ENCODE results near the gene LARP4.

DNA sequence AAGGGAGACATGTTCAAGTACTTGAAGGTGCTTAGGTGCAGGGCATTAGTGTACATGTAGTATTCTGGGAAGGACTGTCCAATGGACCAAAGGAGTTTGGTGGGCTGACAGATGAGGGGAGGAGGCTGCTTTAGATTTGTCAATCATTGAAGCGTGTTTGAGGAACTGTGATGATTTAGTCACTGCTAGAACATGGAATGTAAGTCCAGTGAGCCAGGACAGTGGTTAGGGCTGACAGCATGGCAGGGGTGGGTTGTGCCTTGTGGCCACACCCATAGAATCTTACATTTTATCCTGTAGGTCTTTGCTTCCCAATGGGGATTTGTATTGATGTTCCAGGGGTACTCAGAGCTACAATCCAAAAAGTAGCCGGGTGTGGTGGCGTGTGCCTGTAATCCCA is 128.7 kb downstream of the LARP4 start:
- TF ChIP-seq, protein P1, sequence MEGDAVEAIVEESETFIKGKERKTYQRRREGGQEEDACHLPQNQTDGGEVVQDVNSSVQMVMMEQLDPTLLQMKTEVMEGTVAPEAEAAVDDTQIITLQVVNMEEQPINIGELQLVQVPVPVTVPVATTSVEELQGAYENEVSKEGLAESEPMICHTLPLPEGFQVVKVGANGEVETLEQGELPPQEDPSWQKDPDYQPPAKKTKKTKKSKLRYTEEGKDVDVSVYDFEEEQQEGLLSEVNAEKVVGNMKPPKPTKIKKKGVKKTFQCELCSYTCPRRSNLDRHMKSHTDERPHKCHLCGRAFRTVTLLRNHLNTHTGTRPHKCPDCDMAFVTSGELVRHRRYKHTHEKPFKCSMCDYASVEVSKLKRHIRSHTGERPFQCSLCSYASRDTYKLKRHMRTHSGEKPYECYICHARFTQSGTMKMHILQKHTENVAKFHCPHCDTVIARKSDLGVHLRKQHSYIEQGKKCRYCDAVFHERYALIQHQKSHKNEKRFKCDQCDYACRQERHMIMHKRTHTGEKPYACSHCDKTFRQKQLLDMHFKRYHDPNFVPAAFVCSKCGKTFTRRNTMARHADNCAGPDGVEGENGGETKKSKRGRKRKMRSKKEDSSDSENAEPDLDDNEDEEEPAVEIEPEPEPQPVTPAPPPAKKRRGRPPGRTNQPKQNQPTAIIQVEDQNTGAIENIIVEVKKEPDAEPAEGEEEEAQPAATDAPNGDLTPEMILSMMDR (conservative IDR thresholded peaks at IDR 0.05; ENCODE audit: low read depth, low read length), result no peak
- TF ChIP-seq ELK1 (IDR thresholded peaks at IDR 0.05; ENCODE audit: borderline replicate concordance, low read depth, low read length), result no peak
- no peak for TF ChIP-seq POLR2A (IDR thresholded peaks at IDR 0.05; ENCODE audit: low read depth, low read length)
- TF ChIP-seq SMC3 (IDR thresholded peaks at IDR 0.05; ENCODE audit: low read depth, low read length), result no peak
- no peak for TF ChIP-seq MXI1 (IDR thresholded peaks at IDR 0.05; ENCODE audit: borderline replicate concordance, low read depth, low read length)
- no peak for TF ChIP-seq RFX5 (IDR thresholded peaks at IDR 0.05; ENCODE audit: low read depth, low read length)
- TF ChIP-seq USF2 (IDR thresholded peaks at IDR 0.05; ENCODE audit: low read depth, low read length), result no peak

Measured in IMR-90 (cell line).